ENCODE measurements around the gene DACH1.

Gene DACH1

GRCh38 chr13:71503781-71504180 lies 363.2 kb downstream of the DACH1 start:
- no peaks in the 10 kb centered on the region for H3K27me3 ChIP-seq (ENCODE audit: control insufficient read depth in 1 of 2, insufficient read depth in 2 of 2, low read length in 2 of 2)
- H3K27ac ChIP-seq (ENCODE audit: low read depth, low read length), result no peak overlapping the region

GRCh38 chr13:71499944-71500514 lies 367.0 kb downstream of the DACH1 start:
- no peaks in the 10 kb centered on the region for H3K36me3 ChIP-seq (ENCODE audit: insufficient read depth, low read length)
- no peak overlapping the region for H3K9ac ChIP-seq (ENCODE audit: low read length)
- no peak overlapping the region for H3K4me3 ChIP-seq (ENCODE audit: low read depth in 1 of 2, low read length in 2 of 2)
- H3K4me1 ChIP-seq (ENCODE audit: insufficient read depth, low read length), result no peaks in the 10 kb centered on the region
- no peaks in the 10 kb centered on the region for H3K9me3 ChIP-seq (ENCODE audit: low read length)
- H3K27ac ChIP-seq (ENCODE audit: low read depth, low read length), result no peak overlapping the region
- no peaks in the 10 kb centered on the region for H3K27me3 ChIP-seq (ENCODE audit: control insufficient read depth in 1 of 2, insufficient read depth in 2 of 2, low read length in 2 of 2)

More at GRCh38 chr13:71503781-71504180, 363.2 kb downstream of the DACH1 start:
- Histone ChIP-seq H3K4me1 (ENCODE audit: insufficient read depth, low read length) (no peaks in the 10 kb centered on the region), H3K36me3 (ENCODE audit: insufficient read depth, low read length) (no peaks in the 10 kb centered on the region), H3K9me3 (ENCODE audit: low read length) (no peaks in the 10 kb centered on the region), H3K4me3 (ENCODE audit: low read depth in 1 of 2, low read length in 2 of 2) (no peak overlapping the region), H3K9ac (ENCODE audit: low read length) (no peak overlapping the region)

GRCh38 chr13:71499235-71499634 lies 367.8 kb downstream of the DACH1 start:
- H3K9me3 ChIP-seq (ENCODE audit: low read length), result no peaks in the 10 kb centered on the region
- no peaks in the 10 kb centered on the region for H3K36me3 ChIP-seq (ENCODE audit: insufficient read depth, low read length)
- H3K27me3 ChIP-seq (ENCODE audit: control insufficient read depth in 1 of 2, insufficient read depth in 2 of 2, low read length in 2 of 2), result no peaks in the 10 kb centered on the region
- no peak overlapping the region for H3K9ac ChIP-seq (ENCODE audit: low read length)
- H3K4me1 ChIP-seq (ENCODE audit: insufficient read depth, low read length), result no peaks in the 10 kb centered on the region
- no peak overlapping the region for H3K27ac ChIP-seq (ENCODE audit: low read depth, low read length)
- no peak overlapping the region for H3K4me3 ChIP-seq (ENCODE audit: low read depth in 1 of 2, low read length in 2 of 2)

GRCh38 chr13:71493189-71493588 lies 373.8 kb downstream of the DACH1 start:
- Histone ChIP-seq H3K27ac (ENCODE audit: low read depth, low read length) (no peak overlapping the region), H3K4me3 (ENCODE audit: low read depth in 1 of 2, low read length in 2 of 2) (no peak overlapping the region), H3K4me1 (ENCODE audit: insufficient read depth, low read length) (no peaks in the 10 kb centered on the region), H3K36me3 (ENCODE audit: insufficient read depth, low read length) (no peaks in the 10 kb centered on the region), H3K9me3 (ENCODE audit: low read length) (no peaks in the 10 kb centered on the region), H3K27me3 (ENCODE audit: control insufficient read depth in 1 of 2, insufficient read depth in 2 of 2, low read length in 2 of 2) (no peaks in the 10 kb centered on the region), H3K9ac (ENCODE audit: low read length) (no peak overlapping the region)

- Histone ChIP-seq H3K27ac (ENCODE audit: low read depth, low read length) (no peak overlapping the region), H3K4me3 (ENCODE audit: low read depth in 1 of 2, low read length in 2 of 2) (no peak overlapping the region), H3K9ac (ENCODE audit: low read length) (no peak overlapping the region), H3K9me3 (ENCODE audit: low read length) (no peaks in the 10 kb centered on the region), H3K4me1 (ENCODE audit: insufficient read depth, low read length) (no peaks in the 10 kb centered on the region), H3K27me3 (ENCODE audit: control insufficient read depth in 1 of 2, insufficient read depth in 2 of 2, low read length in 2 of 2) (no peaks in the 10 kb centered on the region), H3K36me3 (ENCODE audit: insufficient read depth, low read length) (no peaks in the 10 kb centered on the region)
Measured at GRCh38 chr13:71492346-71492871, 374.6 kb downstream of the DACH1 start.

GRCh38 chr13:71491010-71491409 lies 376.0 kb downstream of the DACH1 start:
- no peaks in the 10 kb centered on the region for H3K36me3 ChIP-seq (ENCODE audit: insufficient read depth, low read length)
- H3K27me3 ChIP-seq (ENCODE audit: control insufficient read depth in 1 of 2, insufficient read depth in 2 of 2, low read length in 2 of 2), result no peaks in the 10 kb centered on the region
- no peak overlapping the region for H3K9ac ChIP-seq (ENCODE audit: low read length)
- no peak overlapping the region for H3K4me3 ChIP-seq (ENCODE audit: low read depth in 1 of 2, low read length in 2 of 2)
- H3K9me3 ChIP-seq (ENCODE audit: low read length), result no peaks in the 10 kb centered on the region
- no peak overlapping the region for H3K27ac ChIP-seq (ENCODE audit: low read depth, low read length)
- H3K4me1 ChIP-seq (ENCODE audit: insufficient read depth, low read length), result no peaks in the 10 kb centered on the region

GRCh38 chr13:71489041-71489440 lies 378.0 kb downstream of the DACH1 start:
- Histone ChIP-seq H3K4me3 (ENCODE audit: low read depth in 1 of 2, low read length in 2 of 2) (no peak overlapping the region), H3K9me3 (ENCODE audit: low read length) (no peaks in the 10 kb centered on the region), H3K27ac (ENCODE audit: low read depth, low read length) (no peak overlapping the region)

GRCh38 chr13:71488201-71488600 lies 378.8 kb downstream of the DACH1 start:
- no peaks in the 10 kb centered on the region for H3K9me3 ChIP-seq (ENCODE audit: low read length)
- no peaks in the 10 kb centered on the region for H3K27me3 ChIP-seq (ENCODE audit: control insufficient read depth in 1 of 2, insufficient read depth in 2 of 2, low read length in 2 of 2)
- H3K36me3 ChIP-seq (ENCODE audit: insufficient read depth, low read length), result no peaks in the 10 kb centered on the region
- no peak overlapping the region for H3K4me3 ChIP-seq (ENCODE audit: low read depth in 1 of 2, low read length in 2 of 2)
- no peak overlapping the region for H3K27ac ChIP-seq (ENCODE audit: low read depth, low read length)
- H3K9ac ChIP-seq (ENCODE audit: low read length), result no peak overlapping the region
- H3K4me1 ChIP-seq (ENCODE audit: insufficient read depth, low read length), result no peaks in the 10 kb centered on the region

More at GRCh38 chr13:71489041-71489440, 378.0 kb downstream of the DACH1 start:
- no peaks in the 10 kb centered on the region for H3K4me1 ChIP-seq (ENCODE audit: insufficient read depth, low read length)
- no peaks in the 10 kb centered on the region for H3K27me3 ChIP-seq (ENCODE audit: control insufficient read depth in 1 of 2, insufficient read depth in 2 of 2, low read length in 2 of 2)
- H3K9ac ChIP-seq (ENCODE audit: low read length), result no peak overlapping the region
- no peaks in the 10 kb centered on the region for H3K36me3 ChIP-seq (ENCODE audit: insufficient read depth, low read length)

GRCh38 chr13:71485913-71486312 lies 381.1 kb downstream of the DACH1 start:
- Histone ChIP-seq H3K9ac (ENCODE audit: low read length) (no peak overlapping the region), H3K36me3 (ENCODE audit: insufficient read depth, low read length) (no peaks in the 10 kb centered on the region), H3K4me1 (ENCODE audit: insufficient read depth, low read length) (no peaks in the 10 kb centered on the region), H3K4me3 (ENCODE audit: low read depth in 1 of 2, low read length in 2 of 2) (no peak overlapping the region), H3K27me3 (ENCODE audit: control insufficient read depth in 1 of 2, insufficient read depth in 2 of 2, low read length in 2 of 2) (no peaks in the 10 kb centered on the region), H3K27ac (ENCODE audit: low read depth, low read length) (no peak overlapping the region), H3K9me3 (ENCODE audit: low read length) (no peaks in the 10 kb centered on the region)

GRCh38 chr13:71483733-71484132 lies 383.3 kb downstream of the DACH1 start:
- Histone ChIP-seq H3K4me3 (ENCODE audit: low read depth in 1 of 2, low read length in 2 of 2) (no peak overlapping the region), H3K36me3 (ENCODE audit: insufficient read depth, low read length) (no peaks in the 10 kb centered on the region), H3K9me3 (ENCODE audit: low read length) (no peaks in the 10 kb centered on the region), H3K9ac (ENCODE audit: low read length) (no peak overlapping the region), H3K27ac (ENCODE audit: low read depth, low read length) (no peak overlapping the region), H3K4me1 (ENCODE audit: insufficient read depth, low read length) (no peaks in the 10 kb centered on the region), H3K27me3 (ENCODE audit: control insufficient read depth in 1 of 2, insufficient read depth in 2 of 2, low read length in 2 of 2) (no peaks in the 10 kb centered on the region)

- no peaks in the 10 kb centered on the region for H3K36me3 ChIP-seq (ENCODE audit: insufficient read depth, low read length)
- H3K9ac ChIP-seq (ENCODE audit: low read length), result no peak overlapping the region
- no peaks in the 10 kb centered on the region for H3K27me3 ChIP-seq (ENCODE audit: control insufficient read depth in 1 of 2, insufficient read depth in 2 of 2, low read length in 2 of 2)
- no peaks in the 10 kb centered on the region for H3K4me1 ChIP-seq (ENCODE audit: insufficient read depth, low read length)
- H3K4me3 ChIP-seq (ENCODE audit: low read depth in 1 of 2, low read length in 2 of 2), result no peak overlapping the region
- H3K9me3 ChIP-seq (ENCODE audit: low read length), result no peaks in the 10 kb centered on the region
- no peak overlapping the region for H3K27ac ChIP-seq (ENCODE audit: low read depth, low read length)
Measured at GRCh38 chr13:71481501-71481900, 385.5 kb downstream of the DACH1 start.

- H3K9me3 ChIP-seq (ENCODE audit: low read length), result no peaks in the 10 kb centered on the region
- H3K4me1 ChIP-seq (ENCODE audit: insufficient read depth, low read length), result no peaks in the 10 kb centered on the region
- H3K36me3 ChIP-seq (ENCODE audit: insufficient read depth, low read length), result no peaks in the 10 kb centered on the region
- H3K9ac ChIP-seq (ENCODE audit: low read length), result no peak overlapping the region
- H3K27ac ChIP-seq (ENCODE audit: low read depth, low read length), result no peak overlapping the region
- no peak overlapping the region for H3K4me3 ChIP-seq (ENCODE audit: low read depth in 1 of 2, low read length in 2 of 2)
- H3K27me3 ChIP-seq (ENCODE audit: control insufficient read depth in 1 of 2, insufficient read depth in 2 of 2, low read length in 2 of 2), result no peaks in the 10 kb centered on the region
Measured at GRCh38 chr13:71481046-71481445, 386.0 kb downstream of the DACH1 start.

Data from muscle layer of colon (tissue), 2 donors.